ENCODE data around the gene IMMP1L.

- TF ChIP-seq, protein P1, sequence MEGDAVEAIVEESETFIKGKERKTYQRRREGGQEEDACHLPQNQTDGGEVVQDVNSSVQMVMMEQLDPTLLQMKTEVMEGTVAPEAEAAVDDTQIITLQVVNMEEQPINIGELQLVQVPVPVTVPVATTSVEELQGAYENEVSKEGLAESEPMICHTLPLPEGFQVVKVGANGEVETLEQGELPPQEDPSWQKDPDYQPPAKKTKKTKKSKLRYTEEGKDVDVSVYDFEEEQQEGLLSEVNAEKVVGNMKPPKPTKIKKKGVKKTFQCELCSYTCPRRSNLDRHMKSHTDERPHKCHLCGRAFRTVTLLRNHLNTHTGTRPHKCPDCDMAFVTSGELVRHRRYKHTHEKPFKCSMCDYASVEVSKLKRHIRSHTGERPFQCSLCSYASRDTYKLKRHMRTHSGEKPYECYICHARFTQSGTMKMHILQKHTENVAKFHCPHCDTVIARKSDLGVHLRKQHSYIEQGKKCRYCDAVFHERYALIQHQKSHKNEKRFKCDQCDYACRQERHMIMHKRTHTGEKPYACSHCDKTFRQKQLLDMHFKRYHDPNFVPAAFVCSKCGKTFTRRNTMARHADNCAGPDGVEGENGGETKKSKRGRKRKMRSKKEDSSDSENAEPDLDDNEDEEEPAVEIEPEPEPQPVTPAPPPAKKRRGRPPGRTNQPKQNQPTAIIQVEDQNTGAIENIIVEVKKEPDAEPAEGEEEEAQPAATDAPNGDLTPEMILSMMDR (conservative IDR thresholded peaks at IDR 0.05 in 1 of 2, IDR thresholded peaks at IDR 0.05 in 1 of 2; ENCODE audit: extremely low read depth in 1 of 2, insufficient read depth in 1 of 2, low read depth in 1 of 2, low read length in 2 of 2), result no peak
- TF ChIP-seq EZH2 (IDR thresholded peaks at IDR 0.05; ENCODE audit: borderline replicate concordance, low read length), result no peak
Observed at GRCh38 chr11:31417816-31418215, 91.6 kb downstream of the IMMP1L start.
